ENCODE measurements around the gene AP4M1.

Gene AP4M1

GRCh38 chr7:100148225-100148558 lies 46.7 kb downstream of the AP4M1 start:
- Histone ChIP-seq H3K79me2 (ENCODE audit: insufficient read depth, low read length) (peaks cover 21% of the 10 kb centered on the region), H3K27ac (ENCODE audit: low read depth, low read length) (peak overlapping the region; percentile 57)

GRCh38 chr7:100148559-100149328 lies 47.3 kb downstream of the AP4M1 start, which contains the start of gene LAMTOR4:
Gene LAMTOR4 (plus strand): TSS chr7:100148918. CDS start chr7:100148973, 55 bp downstream.
- H2AFZ ChIP-seq (ENCODE audit: low read depth, low read length, severe bottlenecking): peak within 1 kb of the TSS; percentile 72
- peak within 1 kb of the TSS; percentile 86 for H3K4me2 ChIP-seq (ENCODE audit: low read depth, low read length, poor library complexity, severe bottlenecking)
- peaks cover 30% of the 10 kb centered on the region for H3F3A ChIP-seq (ENCODE audit: insufficient read depth)
- TF ChIP-seq CTCF (IDR thresholded peaks at IDR 0.05; ENCODE audit: insufficient read depth, low read length, poor library complexity, severe bottlenecking) (peak; percentile 10), EZH2phosphoT487 (conservative IDR thresholded peaks at IDR 0.05; ENCODE audit: low read length) (no peak)
- no peaks in the 10 kb centered on the region for H3K36me3 ChIP-seq (ENCODE audit: low read length)
- peak within 1 kb of the TSS; percentile 78 for H3K27ac ChIP-seq (ENCODE audit: low read depth, low read length)
- peak within 1 kb of the TSS; percentile 84 for H3K4me3 ChIP-seq (ENCODE audit: insufficient read depth, low read length, poor library complexity, severe bottlenecking)
- no peaks in the 10 kb centered on the region for H3K9me3 ChIP-seq (ENCODE audit: insufficient read depth, low read length)
- peaks cover 21% of the 10 kb centered on the region for H3K79me2 ChIP-seq (ENCODE audit: insufficient read depth, low read length)
- H4K20me1 ChIP-seq (ENCODE audit: low read depth, low read length): no peaks in the 10 kb centered on the region
- H3K9ac ChIP-seq (ENCODE audit: low read length): peak within 1 kb of the TSS; percentile 95
- no peaks in the 10 kb centered on the region for H3K9me2 ChIP-seq (replicated peaks; ENCODE audit: insufficient read depth, low read length)
- H3K27me3 ChIP-seq (ENCODE audit: low read length): no peaks in the 10 kb centered on the region

More at GRCh38 chr7:100148225-100148558, 46.7 kb downstream of the AP4M1 start:
- H3K4me2 ChIP-seq (ENCODE audit: low read depth, low read length, poor library complexity, severe bottlenecking): peak overlapping the region; percentile 71
- no peaks in the 10 kb centered on the region for H3K36me3 ChIP-seq (ENCODE audit: low read length)
- H3K9ac ChIP-seq (ENCODE audit: low read length): peak overlapping the region; percentile 61
- H4K20me1 ChIP-seq (ENCODE audit: low read depth, low read length): no peaks in the 10 kb centered on the region
- H3K9me3 ChIP-seq (ENCODE audit: insufficient read depth, low read length): no peaks in the 10 kb centered on the region
- peak overlapping the region; percentile 72 for H2AFZ ChIP-seq (ENCODE audit: low read depth, low read length, severe bottlenecking)
- H3F3A ChIP-seq (ENCODE audit: insufficient read depth): peaks cover 24% of the 10 kb centered on the region
- TF ChIP-seq CTCF (IDR thresholded peaks at IDR 0.05; ENCODE audit: insufficient read depth, low read length, poor library complexity, severe bottlenecking): no peak
- TF ChIP-seq EZH2phosphoT487 (conservative IDR thresholded peaks at IDR 0.05; ENCODE audit: low read length): no peak
- H3K9me2 ChIP-seq (replicated peaks; ENCODE audit: insufficient read depth, low read length): no peaks in the 10 kb centered on the region
- H3K27me3 ChIP-seq (ENCODE audit: low read length): no peaks in the 10 kb centered on the region
- H3K4me3 ChIP-seq (ENCODE audit: insufficient read depth, low read length, poor library complexity, severe bottlenecking): peak overlapping the region; percentile 50

GRCh38 chr7:100152404-100152803 lies 51.0 kb downstream of the AP4M1 start:
- Histone ChIP-seq H3K36me3 (ENCODE audit: low read length) (no peaks in the 10 kb centered on the region), H3K79me2 (ENCODE audit: insufficient read depth, low read length) (peaks cover 23% of the 10 kb centered on the region), H3K9ac (ENCODE audit: low read length) (no peak overlapping the region), H3K4me2 (ENCODE audit: low read depth, low read length, poor library complexity, severe bottlenecking) (peak overlapping the region; percentile 25), H2AFZ (ENCODE audit: low read depth, low read length, severe bottlenecking) (no peak overlapping the region), H3K9me3 (ENCODE audit: insufficient read depth, low read length) (no peaks in the 10 kb centered on the region), H3K27me3 (ENCODE audit: low read length) (no peaks in the 10 kb centered on the region), H3K9me2 (replicated peaks; ENCODE audit: insufficient read depth, low read length) (no peaks in the 10 kb centered on the region), H4K20me1 (ENCODE audit: low read depth, low read length) (no peaks in the 10 kb centered on the region), H3F3A (ENCODE audit: insufficient read depth) (peaks cover 50% of the 10 kb centered on the region), H3K27ac (ENCODE audit: low read depth, low read length) (peak overlapping the region; percentile 32), H3K4me3 (ENCODE audit: insufficient read depth, low read length, poor library complexity, severe bottlenecking) (no peak overlapping the region)
- no peak for TF ChIP-seq CTCF (IDR thresholded peaks at IDR 0.05; ENCODE audit: insufficient read depth, low read length, poor library complexity, severe bottlenecking)
- no peak for TF ChIP-seq EZH2phosphoT487 (conservative IDR thresholded peaks at IDR 0.05; ENCODE audit: low read length)

Data from SU-DHL-6 (cell line).